Psoas muscle (tissue), 8 donors: Measurements from ENCODE around the gene PSMB5. TPM values are rescaled to one million over a fixed set of nuclear protein-coding genes. Genes with fewer than 3 reads are reported as not detected.
A peak's percentile ranks its signal among the peaks of the same experiment; 100 is the strongest.

Experiments
- ATAC-seq, 4 donors: fragments of 200-7000 bp; cut with Tn5 transposase; one replicate each; pipeline ENCODE4 v1.9.1; 2020; ENCODE audit warnings: moderate library complexity in 3 of 4, mild to moderate bottlenecking in 2 of 4
- DNase-seq, 2 donors: peaks; one replicate each; pipeline ENCODE4 v3.0.0-alpha.2; 2020
- H3K27ac ChIP-seq: fragments of 200-600 bp; one replicate; pipeline ENCODE4 v1.8.0; 2022
- H3K27me3 ChIP-seq, 3 donors: fragments of 200-600 bp in 1 of 3; one replicate each; pipeline versions ENCODE4 v1.6.1 to v1.8.0; 2013 to 2022; ENCODE audit warnings: low read length in 2 of 3, mild to moderate bottlenecking in 2 of 3, moderate library complexity in 1 of 3; ENCODE audit not compliant: insufficient read depth in 3 of 3
- H3K36me3 ChIP-seq, 2 donors: fragments of 200-600 bp in 1 of 2; one replicate each; pipeline versions ENCODE4 v1.6.1 to v1.8.0; 2013 to 2022; ENCODE audit warnings: low read depth in 1 of 2, mild to moderate bottlenecking in 1 of 2, moderate library complexity in 1 of 2; ENCODE audit not compliant: insufficient read depth in 1 of 2
- H3K4me1 ChIP-seq: fragments of 200-600 bp; one replicate; pipeline ENCODE4 v1.8.0; 2022
- H3K4me3 ChIP-seq: fragments of 200-600 bp; one replicate; pipeline ENCODE4 v1.8.0; 2022; ENCODE audit warnings: mild to moderate bottlenecking
- H3K9me3 ChIP-seq: fragments of 200-600 bp; one replicate; pipeline ENCODE4 v1.8.0; 2022
- WGBS, 3 donors: extraction: QIAGEN DNeasy Blood & Tissue Kit; methylation state at CpG; one replicate each; pipeline versions ENCODE4 v1.1.6 to v1.1.7; 2013; 5-methylcytosine and 5-hydroxymethylcytosine counted together
- intact Hi-C, 2 donors: fragments of 100-400 bp; cut with DNase I; formaldehyde crosslinking; loops; one replicate each; pipeline versions ENCODE4 v1.11.0 to v1.14.2; 2022
- polyA plus RNA-seq, 3 donors: library from polyadenylated mRNA; stranded (reverse); fragments of 200-250 nt; gene quantifications; one replicate each; pipeline ENCODE4 v1.2.3, GENCODE V29; 2013
- total RNA-seq, 4 donors: library from RNA; stranded (reverse); fragmentation: NEBNext Ultra II Directional in 2 of 4; extraction: Animal tissue kit (Norgen Biotek cat#: 25700) in 2 of 4; gene quantifications; one replicate each; pipeline versions ENCODE4 v1.2.1 to v1.2.4, GENCODE V29; 2021 to 2023
- TF ChIP-seq, protein P1 (sequence below): fragments of 200-600 bp; IDR thresholded peaks from one replicate; pipeline ENCODE4 v1.8.0; 2022; ENCODE audit warnings: antibody characterized with exemption
- donor health status: healthy with polysubstance abuse.
- donor health status: DM: no; HTN: no; CAD: no; lungs with moderate emphysema.
- donor health status: Bipolar disorder and iron deficiency.
- donor health status: healthy.
- donor health status: DM: yes; HTN: yes; CAD: no.
- donor health status: DM: no; HTN: no; CAD: no.
- donor health status: DM: no; HTN: no; CAD: no.
- donor health status: DM: yes; HTN: yes; CAD: no.

Gene PSMB5
- total and polyA plus RNA-seq, 7 donors, result 156 to 619 (median 304) TPM

- H3K4me1 ChIP-seq, result peaks cover 12% of the 10 kb centered on the region
- DNase-seq, result peak; percentile 70 to 71
- no peak overlapping the region for H3K4me3 ChIP-seq
- no peaks in the 10 kb centered on the region for H3K9me3 ChIP-seq
- TF ChIP-seq, protein P1, sequence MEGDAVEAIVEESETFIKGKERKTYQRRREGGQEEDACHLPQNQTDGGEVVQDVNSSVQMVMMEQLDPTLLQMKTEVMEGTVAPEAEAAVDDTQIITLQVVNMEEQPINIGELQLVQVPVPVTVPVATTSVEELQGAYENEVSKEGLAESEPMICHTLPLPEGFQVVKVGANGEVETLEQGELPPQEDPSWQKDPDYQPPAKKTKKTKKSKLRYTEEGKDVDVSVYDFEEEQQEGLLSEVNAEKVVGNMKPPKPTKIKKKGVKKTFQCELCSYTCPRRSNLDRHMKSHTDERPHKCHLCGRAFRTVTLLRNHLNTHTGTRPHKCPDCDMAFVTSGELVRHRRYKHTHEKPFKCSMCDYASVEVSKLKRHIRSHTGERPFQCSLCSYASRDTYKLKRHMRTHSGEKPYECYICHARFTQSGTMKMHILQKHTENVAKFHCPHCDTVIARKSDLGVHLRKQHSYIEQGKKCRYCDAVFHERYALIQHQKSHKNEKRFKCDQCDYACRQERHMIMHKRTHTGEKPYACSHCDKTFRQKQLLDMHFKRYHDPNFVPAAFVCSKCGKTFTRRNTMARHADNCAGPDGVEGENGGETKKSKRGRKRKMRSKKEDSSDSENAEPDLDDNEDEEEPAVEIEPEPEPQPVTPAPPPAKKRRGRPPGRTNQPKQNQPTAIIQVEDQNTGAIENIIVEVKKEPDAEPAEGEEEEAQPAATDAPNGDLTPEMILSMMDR, result no peak
- H3K27me3 ChIP-seq, result no peaks in the 10 kb centered on the region
- 23 to 27% (median 26%) methylated on average over 3 to 4 of the region's 4 CpGs for WGBS, 3 donors
- H3K36me3 ChIP-seq, result peaks cover 28 to 89% of the 10 kb centered on the region in 2 donors
- intact Hi-C loops, result no loop called here
- H3K27ac ChIP-seq, result peak overlapping the region; percentile 13
- peak; percentile 60 to 63 (median 61) for ATAC-seq
These were observed 27.3 kb upstream of the PSMB5 start for GRCh38 chr14:23062002-23062401.

GRCh38 chr14:23060536-23061260 lies 26.0 kb upstream of the PSMB5 start:
- H3K9me3 ChIP-seq, result no peaks in the 10 kb centered on the region
- no peak overlapping the region for H3K27ac ChIP-seq
- no peak overlapping the region for H3K4me3 ChIP-seq
- no peaks in the 10 kb centered on the region for H3K27me3 ChIP-seq
- H3K36me3 ChIP-seq, result peaks cover 24 to 76% of the 10 kb centered on the region in 2 donors
- TF ChIP-seq, protein P1, result no peak
- peaks cover 12% of the 10 kb centered on the region for H3K4me1 ChIP-seq
- intact Hi-C loops, result no loop called here
- DNase-seq (no peak), ATAC-seq (no peak)
- WGBS, 3 donors, result 88 to 94% (median 93%) methylated on average over 17 of the region's 17 CpGs

DNA sequence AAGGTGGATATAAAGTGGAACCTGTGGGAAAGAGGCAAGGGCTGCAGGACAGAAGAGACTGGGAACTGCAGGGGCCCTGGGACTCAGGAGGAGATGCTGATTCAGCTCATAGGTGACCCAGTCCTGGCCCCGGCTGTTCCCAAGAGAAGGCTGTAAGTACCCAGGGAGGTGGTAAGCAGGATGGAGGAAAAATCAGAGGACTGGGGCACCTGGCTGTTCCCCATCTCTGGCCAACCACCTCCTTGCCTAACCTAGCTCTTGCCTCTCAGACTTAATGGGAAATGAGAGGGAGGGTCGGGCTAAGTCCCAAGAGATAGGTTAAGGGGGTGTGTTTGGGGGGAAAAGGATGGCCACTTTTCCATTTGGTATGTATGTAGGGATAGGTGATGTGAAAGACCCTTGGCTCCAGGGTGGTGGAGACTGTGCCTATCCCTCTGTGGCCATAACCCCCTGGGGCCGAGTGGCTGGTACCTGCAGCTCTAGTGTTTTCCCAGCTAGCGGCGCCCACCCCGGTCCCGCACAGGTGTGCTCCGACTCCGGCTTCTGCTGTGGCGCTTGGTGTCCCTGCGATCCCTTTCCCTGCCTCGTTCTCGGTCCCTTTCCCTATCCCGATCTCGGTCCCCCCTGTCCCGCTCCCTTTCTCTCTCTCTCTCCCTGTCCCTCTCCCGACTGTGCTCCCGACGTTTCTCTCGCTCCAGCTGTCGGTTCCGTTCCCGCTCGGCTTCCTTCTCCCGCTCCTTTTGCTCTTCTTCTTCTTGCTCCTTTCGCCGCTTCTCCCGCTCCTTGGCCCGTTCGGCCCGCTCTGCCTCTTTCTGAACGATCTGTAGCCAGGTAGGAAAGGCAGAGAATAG lies 24.2 kb upstream of the PSMB5 start:
- peaks cover 12% of the 10 kb centered on the region for H3K4me1 ChIP-seq
- intact Hi-C loops, result loop anchor here (1.0 to 5.0 kb wide), 3 partner anchors 72 to 502 kb away; no protein-coding TSS in a partner anchor
- WGBS, 3 donors, result 84 to 86% (median 85%) methylated on average over 32 of the region's 32 CpGs
- no peak overlapping the region for H3K4me3 ChIP-seq
- TF ChIP-seq, protein P1, result no peak
- no peaks in the 10 kb centered on the region for H3K9me3 ChIP-seq
- no peaks in the 10 kb centered on the region for H3K27me3 ChIP-seq
- no peak overlapping the region for H3K27ac ChIP-seq
- H3K36me3 ChIP-seq, result peaks cover 20 to 58% of the 10 kb centered on the region in 2 donors
- DNase-seq (peak in 1 of 2 donors; percentile 48), ATAC-seq (no peak)

DNA sequence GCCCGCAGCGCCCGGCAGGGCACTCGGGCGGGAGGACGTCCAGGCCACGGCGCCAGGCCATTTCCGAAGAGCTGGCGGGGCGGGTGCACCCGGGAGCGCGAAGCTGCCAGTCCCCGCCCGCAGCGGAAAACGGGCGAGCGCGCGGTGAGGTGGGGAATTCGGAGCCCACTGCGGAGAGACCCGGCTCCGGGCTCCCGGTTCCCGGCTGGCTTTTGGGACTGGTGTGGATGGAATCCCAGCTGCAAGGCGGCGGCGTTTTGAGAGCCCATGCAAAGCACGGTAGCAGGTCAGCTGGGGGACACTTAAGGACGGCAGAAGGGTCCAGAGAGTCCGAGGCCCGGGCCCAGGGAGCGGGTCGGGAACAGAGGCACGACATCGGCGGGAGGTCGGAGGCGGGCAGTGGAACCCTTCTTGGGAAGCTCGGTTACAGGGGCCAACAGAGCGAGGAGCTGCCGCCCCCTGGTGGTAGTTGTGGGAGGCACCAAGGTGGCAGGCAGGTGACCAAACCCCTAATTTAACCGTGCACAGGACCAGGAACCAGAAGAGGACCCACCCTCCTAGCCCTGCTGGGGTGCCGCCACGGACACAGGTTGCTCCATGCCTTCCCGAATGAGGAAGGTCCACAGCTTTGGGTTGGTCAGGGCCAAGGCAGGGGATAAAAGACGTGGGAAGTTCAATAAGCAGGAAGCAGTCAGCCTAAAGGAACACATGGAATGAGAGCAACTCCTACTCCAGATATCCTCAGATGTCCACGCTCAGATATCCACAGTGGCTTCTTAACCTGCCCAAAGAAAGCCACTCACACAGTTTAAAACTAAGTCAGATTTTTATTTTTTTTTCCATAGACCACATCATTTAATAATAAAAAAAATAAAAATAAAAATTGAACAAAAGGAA lies 23.3 kb upstream of the PSMB5 start:
- WGBS, 3 donors, result 1 to 2% (median 1%) methylated on average over 43 to 51 of the region's 51 CpGs

More for the DNA sequence above, 23.3 kb upstream of the PSMB5 start:
- TF ChIP-seq, protein P1, result peak; percentile 93
- Histone ChIP-seq H3K4me3 (peak overlapping the region; percentile 78), H3K27ac (peak overlapping the region; percentile 32), H3K4me1 (peaks cover 12% of the 10 kb centered on the region), H3K27me3 (no peaks in the 10 kb centered on the region), H3K9me3 (no peaks in the 10 kb centered on the region), H3K36me3 (peaks cover 12 to 49% of the 10 kb centered on the region in 2 donors)
- DNase-seq (peak; percentile 81 to 92), ATAC-seq (peak; percentile 76 to 86 (median 82))
- intact Hi-C loops, result loop anchor here (1.0 to 5.0 kb wide), 3 partner anchors 71 to 501 kb away; no protein-coding TSS in a partner anchor
